ENCODE data around the gene TPCN1. TPM values are rescaled to one million over a fixed set of nuclear protein-coding genes. Genes with fewer than 3 reads are reported as not detected.

The TPCN1 gene
- total and polyA plus RNA-seq, 2 of the 13 experiments (the other 11 are each of a cell fraction or from before 2014, with no cell fraction given), result 8.0 to 26.8 TPM

GRCh38 chr12:113221181-113221996 lies at the start of gene TPCN1 (continued):
- 0 out of 2 replicates have a peak, but pooled peaks have one; percentile 56 for TF ChIP-seq ZNF841 (CRISPR knock-in tag; IDR thresholded peaks at IDR 0.05; ENCODE audit: borderline replicate concordance)
- TF ChIP-seq ZNF749 (CRISPR knock-in tag; IDR thresholded peaks at IDR 0.05; ENCODE audit: borderline replicate concordance), result no peak
- TF ChIP-seq KDM4B (CRISPR knock-in tag; IDR thresholded peaks at IDR 0.05), result 0 out of 2 replicates have a peak, but pooled peaks have one; percentile 46
- no peak for TF ChIP-seq CC2D1A (CRISPR knock-in tag; IDR thresholded peaks at IDR 0.05)
- TF ChIP-seq ARID2 (CRISPR knock-in tag; IDR thresholded peaks at IDR 0.05; ENCODE audit: borderline replicate concordance), result no peak
- TF ChIP-seq ZNF879 (CRISPR knock-in tag; IDR thresholded peaks at IDR 0.05), result no peak
- no peak for TF ChIP-seq GABPA (IDR thresholded peaks at IDR 0.05; ENCODE audit: low read depth, low read length)
- no peak for TF ChIP-seq GABPA (CRISPR knock-in tag; IDR thresholded peaks at IDR 0.05; ENCODE audit: low read depth)
- TF ChIP-seq JARID2 (CRISPR knock-in tag; IDR thresholded peaks at IDR 0.05; ENCODE audit: insufficient replicate concordance), result no peak
- no peak for TF ChIP-seq ZBTB14 (CRISPR knock-in tag; IDR thresholded peaks at IDR 0.05)
- TF ChIP-seq TRAFD1 (CRISPR knock-in tag; IDR thresholded peaks at IDR 0.05; ENCODE audit: borderline replicate concordance), result no peak
- TF ChIP-seq ZNF782 (CRISPR knock-in tag; IDR thresholded peaks at IDR 0.05; ENCODE audit: borderline replicate concordance), result no peak
- TF ChIP-seq KDM5A (IDR thresholded peaks at IDR 0.05; ENCODE audit: borderline replicate concordance, low read length), result no peak
- TF ChIP-seq RBFOX2 (IDR thresholded peaks at IDR 0.05; ENCODE audit: low read depth, low read length), result peak; percentile 98
- TF ChIP-seq ZSCAN21 (CRISPR knock-in tag; IDR thresholded peaks at IDR 0.05; ENCODE audit: borderline replicate concordance), result peak; percentile 80
- no peak for TF ChIP-seq MAFF (IDR thresholded peaks at IDR 0.05; ENCODE audit: low read depth, low read length)
- TF ChIP-seq ZNF891 (CRISPR knock-in tag; IDR thresholded peaks at IDR 0.05), result no peak
- TF ChIP-seq ZNF607 (CRISPR knock-in tag; IDR thresholded peaks at IDR 0.05; ENCODE audit: borderline replicate concordance), result peak; percentile 42; the same call in 1 of the 2 replicates
- TF ChIP-seq SAFB2 (CRISPR knock-in tag; IDR thresholded peaks at IDR 0.05; ENCODE audit: borderline replicate concordance, low read depth), result no peak; the same call in 1 of the 2 replicates
- TF ChIP-seq NFYB (CRISPR knock-in tag; IDR thresholded peaks at IDR 0.05), result peak; percentile 97
- TF ChIP-seq NFAT5 (CRISPR knock-in tag; IDR thresholded peaks at IDR 0.05), result no peak; the same call in 1 of the 2 replicates
